Lower leg skin (tissue), 3 donors: Measurements from ENCODE around the gene ERGIC3.

Experiments
- CTCF ChIP-seq, 3 donors: fragments of 450-650 bp; IDR thresholded peaks; one replicate each; pipeline ENCODE4 v1.5.1; 2016; ENCODE audit warnings: antibody characterized with exemption in 3 of 3, mild to moderate bottlenecking in 3 of 3, moderate library complexity in 2 of 3
- POLR2A ChIP-seq, 2 donors: fragments of 450-650 bp; IDR thresholded peaks; one replicate each; pipeline ENCODE4 v1.6.1; 2016 to 2017; ENCODE audit warnings: antibody characterized with exemption in 2 of 2, mild to moderate bottlenecking in 1 of 2, moderate library complexity in 1 of 2

GRCh38 chr20:35541783-35542662 is at the start of gene ERGIC3:
- no peak for TF ChIP-seq CTCF (IDR thresholded peaks at IDR 0.05)
- TF ChIP-seq POLR2A (IDR thresholded peaks at IDR 0.05) = no peak
